NCI-H1048 (cell line): ENCODE results near the gene STAT4.

Source experiments
- DNase-seq: peaks from one replicate; lab custom pipeline; 2025; lab: John Stamatoyannopoulos, UW

Gene STAT4

GRCh38 chr2:191041418-191042161 lies 109.2 kb downstream of the STAT4 start:
- DNase-seq = no peak

DNA sequence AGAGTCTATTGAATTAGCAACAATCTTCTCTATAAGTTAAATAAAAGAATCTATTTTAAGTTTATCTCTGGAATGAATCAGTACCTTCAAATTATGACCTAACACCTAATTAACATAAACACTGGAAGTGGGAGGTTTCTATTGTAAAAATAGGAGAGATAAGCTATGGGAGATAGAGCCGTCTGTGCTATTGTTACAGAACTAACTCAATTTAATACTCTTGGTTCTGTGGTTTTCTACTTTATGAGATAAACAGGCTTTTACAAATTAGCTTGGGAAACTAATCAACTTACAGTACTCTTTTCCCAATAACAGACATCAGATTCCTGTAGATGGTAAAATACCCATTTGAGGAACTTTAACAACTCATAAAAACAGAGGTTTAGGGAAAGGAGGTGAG lies 111.2 kb downstream of the STAT4 start:
- DNase-seq = no peak

DNA sequence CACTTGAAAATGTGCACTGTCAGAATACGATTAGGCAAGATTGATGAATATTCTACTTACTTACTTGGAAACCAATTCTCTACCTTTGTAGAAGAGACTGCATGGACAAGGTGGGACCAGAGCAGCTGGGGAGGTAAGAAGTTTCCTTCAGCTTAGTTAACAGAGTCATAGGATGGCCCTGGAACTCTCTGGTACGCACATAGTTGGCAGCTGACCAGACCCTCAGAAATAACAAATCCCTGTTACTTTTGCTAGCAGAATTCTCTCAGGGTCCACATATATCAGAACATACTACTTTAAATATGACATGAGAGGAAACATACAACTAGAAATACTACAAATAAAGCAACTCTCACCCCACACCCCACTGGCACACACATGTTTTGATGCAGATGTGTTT lies 112.1 kb downstream of the STAT4 start:
- DNase-seq = no peak

- no peak for DNase-seq
Measured at GRCh38 chr2:191038241-191038725, 112.5 kb downstream of the STAT4 start.

- no peak for DNase-seq
Measured at GRCh38 chr2:191037351-191037750, 113.4 kb downstream of the STAT4 start.

DNA sequence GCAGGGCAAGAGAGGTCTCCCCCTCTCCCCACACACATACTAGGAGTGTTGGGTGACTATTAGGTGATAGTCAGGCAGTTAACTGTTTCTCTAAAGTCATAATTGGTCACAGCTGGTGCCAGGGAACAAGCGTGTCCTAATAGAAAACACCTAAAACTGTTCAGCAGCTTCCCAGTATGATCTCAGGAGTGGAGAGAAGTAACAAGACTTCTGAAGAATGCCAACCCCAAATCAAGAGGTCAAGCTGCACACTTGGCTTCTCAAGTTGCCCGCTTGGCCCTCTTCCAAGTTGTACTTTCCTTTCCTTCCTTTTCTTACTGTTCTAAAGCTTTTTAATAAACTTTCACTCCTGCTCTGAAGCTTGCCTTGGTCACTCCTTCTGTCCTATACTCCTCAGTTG lies 114.4 kb downstream of the STAT4 start:
- no peak for DNase-seq

DNA sequence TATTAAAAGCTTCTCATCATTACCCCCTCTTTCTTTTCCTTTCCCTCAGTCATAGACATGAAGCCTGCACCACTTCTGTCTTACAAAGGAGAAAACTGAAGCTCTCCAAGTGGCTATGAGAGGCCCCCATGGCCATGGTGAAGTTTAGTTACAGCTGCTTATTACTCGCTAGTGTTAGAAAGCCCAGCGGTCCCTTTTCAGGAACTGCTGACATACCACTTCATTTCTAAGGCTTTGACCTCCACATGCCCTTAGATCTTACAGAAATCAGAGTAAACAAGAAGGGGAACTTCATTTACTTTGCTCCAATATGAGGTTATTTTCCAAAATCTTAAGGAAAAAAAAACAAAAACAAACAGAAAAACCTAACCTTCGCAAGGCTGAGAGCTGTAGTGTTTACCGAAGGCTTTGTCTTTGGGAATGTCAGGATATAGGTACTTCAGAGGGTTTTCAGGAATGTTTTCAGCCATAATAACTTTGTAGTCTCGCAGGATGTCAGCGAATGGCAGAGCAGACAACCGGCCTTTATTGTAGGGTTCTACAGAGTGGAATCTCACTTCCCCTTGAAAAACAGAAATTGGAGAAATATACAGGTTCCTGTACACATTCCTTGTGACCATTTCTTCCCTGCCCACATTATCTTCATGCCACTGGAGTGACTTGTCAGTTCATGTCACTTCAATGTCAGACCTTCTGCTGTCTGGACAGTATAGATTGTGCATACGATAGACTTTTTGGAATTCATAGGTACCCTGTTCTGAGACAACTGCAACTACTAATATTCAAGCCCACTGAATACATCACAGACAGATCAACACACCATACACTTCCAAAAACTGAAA lies 118.0 kb downstream of the STAT4 start:
- no peak for DNase-seq

GRCh38 chr2:191031256-191031655 lies 119.5 kb downstream of the STAT4 start:
- no peak for DNase-seq

DNA sequence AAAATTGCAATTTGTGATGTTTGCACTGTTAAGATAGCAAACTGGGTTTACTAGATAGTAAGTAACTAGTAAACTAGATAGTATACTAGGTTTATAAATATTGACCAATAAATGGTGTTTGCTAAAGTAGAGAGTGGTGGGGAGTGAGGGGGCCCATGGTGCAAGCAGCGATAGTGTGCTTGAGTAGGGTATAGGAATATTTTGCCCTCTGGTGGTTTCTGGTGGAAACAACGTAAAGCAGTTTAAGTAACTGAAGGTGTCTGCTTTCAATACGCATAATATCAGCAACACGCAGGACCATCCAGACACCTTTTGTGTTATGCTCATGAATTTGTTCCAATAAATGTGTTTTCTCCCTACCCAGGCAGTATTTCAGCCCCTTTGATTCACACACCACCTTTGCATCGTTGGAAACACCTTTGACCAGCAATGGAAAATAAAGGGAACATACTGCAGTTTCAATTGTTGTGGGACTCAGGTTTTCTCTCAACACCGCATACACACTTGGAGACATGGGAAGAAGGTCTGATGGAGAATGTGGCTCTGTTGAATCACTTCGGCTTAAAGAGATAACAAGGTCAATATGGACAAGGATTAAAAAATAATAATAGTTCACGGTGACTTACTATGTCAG lies 120.2 kb downstream of the STAT4 start:
- peak; percentile 28 for DNase-seq

- no peak for DNase-seq
Measured at GRCh38 chr2:191029280-191029950, 121.4 kb downstream of the STAT4 start.

- DNase-seq = no peak
Measured at GRCh38 chr2:191026377-191026776, 124.4 kb downstream of the STAT4 start.

- no peak for DNase-seq
Measured at GRCh38 chr2:191025135-191025534, 125.7 kb downstream of the STAT4 start.

DNA sequence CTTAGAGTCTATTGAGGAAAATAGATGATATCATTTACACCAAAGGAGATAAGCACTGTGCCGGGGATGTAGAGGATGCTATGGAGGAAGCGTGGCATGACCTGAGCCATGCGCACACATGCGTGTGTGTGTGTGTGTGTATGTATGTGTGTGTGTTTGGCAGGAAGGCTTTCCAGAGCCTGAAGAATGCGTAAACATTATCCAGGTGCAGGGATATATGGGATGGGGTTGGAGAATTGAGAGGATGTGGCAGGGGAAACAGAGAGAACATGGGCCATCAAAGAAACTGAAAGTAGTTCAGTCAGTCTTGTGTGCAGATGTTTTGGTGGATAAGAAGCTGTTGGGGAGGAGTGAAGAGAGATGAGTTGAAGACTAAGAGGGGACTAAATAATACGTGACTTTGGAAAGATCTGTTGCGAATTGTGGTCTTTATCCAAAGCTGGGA lies 127.5 kb downstream of the STAT4 start:
- no peak for DNase-seq

GRCh38 chr2:191020742-191021381 lies 129.9 kb downstream of the STAT4 start:
- DNase-seq = no peak

GRCh38 chr2:191020221-191020741 lies 130.5 kb downstream of the STAT4 start:
- peak; percentile 88 for DNase-seq

- no peak for DNase-seq
Measured at GRCh38 chr2:191019376-191019775, 131.4 kb downstream of the STAT4 start.

- DNase-seq = no peak
Measured at GRCh38 chr2:191018643-191019119, 132.1 kb downstream of the STAT4 start.

- no peak for DNase-seq
Measured at GRCh38 chr2:191018048-191018447, 132.7 kb downstream of the STAT4 start.

DNA sequence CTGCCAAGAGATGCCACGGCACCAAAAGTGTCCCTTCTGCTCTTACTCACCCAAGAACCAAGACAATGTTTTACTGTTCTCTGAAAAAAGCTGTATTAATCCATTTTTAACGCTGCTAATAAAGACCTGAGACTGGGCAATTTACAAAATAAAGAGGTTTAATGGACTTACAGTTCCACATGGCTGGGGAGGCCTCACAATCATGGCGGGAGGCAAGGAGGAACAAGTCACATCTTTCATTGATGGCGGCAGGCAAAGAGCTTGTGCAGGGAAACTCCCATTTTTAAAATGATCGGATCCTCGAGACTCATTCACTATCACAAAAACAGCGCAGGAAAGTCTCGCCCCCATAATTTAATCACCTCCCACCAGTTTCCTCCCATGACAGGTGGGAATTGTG lies 135.0 kb downstream of the STAT4 start:
- no peak for DNase-seq

- no peak for DNase-seq
Measured at GRCh38 chr2:191015239-191015638, 135.6 kb downstream of the STAT4 start.

GRCh38 chr2:191014653-191015020 lies 136.2 kb downstream of the STAT4 start:
- no peak for DNase-seq
